OCI-LY7 (cell line): ENCODE results near the gene ELOVL4.

Experiments
- EZH2phosphoT487 ChIP-seq: fragments of 200-600 bp; sonication (generic); IDR thresholded peaks from 2 replicates; pipeline ENCODE4 v1.6.1; 2018; ENCODE audit warnings: low read depth, borderline replicate concordance, mild to moderate bottlenecking, mixed run types, antibody characterized with exemption, low read length, moderate library complexity, mixed read lengths
- TF ChIP-seq, protein P1 (sequence below): fragments of 200-600 bp; sonication (generic); conservative IDR thresholded peaks from 2 replicates; pipeline ENCODE4 v1.5.1; 2014; ENCODE audit warnings: mild to moderate bottlenecking, antibody characterized with exemption, low read length, moderate library complexity, mixed read lengths

DNA sequence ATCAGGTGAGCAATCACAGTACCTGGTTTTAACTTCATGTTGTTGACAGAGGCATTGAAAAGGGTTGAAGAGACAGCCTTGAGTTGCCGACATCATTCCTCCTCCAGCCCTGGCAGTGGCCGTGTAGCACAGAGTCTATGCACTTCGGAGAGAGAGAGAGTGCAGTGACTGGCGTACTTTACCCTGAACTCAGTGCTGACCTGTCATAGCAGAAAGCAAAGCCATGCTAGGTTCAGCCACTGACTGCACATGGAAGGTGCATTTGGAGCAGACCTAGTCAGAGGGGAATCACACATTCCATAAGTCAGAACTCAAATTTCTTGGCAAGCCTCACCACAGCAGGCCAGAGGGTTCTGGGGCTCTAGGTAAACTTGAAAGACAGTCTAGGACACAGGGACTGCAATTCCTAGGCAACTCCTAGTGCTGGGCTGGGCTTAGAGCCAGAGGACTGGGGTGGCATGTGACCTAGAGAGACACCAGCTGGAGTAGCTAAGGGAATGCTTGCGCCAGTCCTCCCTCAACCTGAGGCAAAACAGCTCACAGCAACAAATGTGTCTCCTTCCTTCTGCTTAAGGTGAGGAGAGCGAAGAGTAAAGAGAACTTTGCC, 69.1 kb downstream of the ELOVL4 start:
- TF ChIP-seq, protein P1, sequence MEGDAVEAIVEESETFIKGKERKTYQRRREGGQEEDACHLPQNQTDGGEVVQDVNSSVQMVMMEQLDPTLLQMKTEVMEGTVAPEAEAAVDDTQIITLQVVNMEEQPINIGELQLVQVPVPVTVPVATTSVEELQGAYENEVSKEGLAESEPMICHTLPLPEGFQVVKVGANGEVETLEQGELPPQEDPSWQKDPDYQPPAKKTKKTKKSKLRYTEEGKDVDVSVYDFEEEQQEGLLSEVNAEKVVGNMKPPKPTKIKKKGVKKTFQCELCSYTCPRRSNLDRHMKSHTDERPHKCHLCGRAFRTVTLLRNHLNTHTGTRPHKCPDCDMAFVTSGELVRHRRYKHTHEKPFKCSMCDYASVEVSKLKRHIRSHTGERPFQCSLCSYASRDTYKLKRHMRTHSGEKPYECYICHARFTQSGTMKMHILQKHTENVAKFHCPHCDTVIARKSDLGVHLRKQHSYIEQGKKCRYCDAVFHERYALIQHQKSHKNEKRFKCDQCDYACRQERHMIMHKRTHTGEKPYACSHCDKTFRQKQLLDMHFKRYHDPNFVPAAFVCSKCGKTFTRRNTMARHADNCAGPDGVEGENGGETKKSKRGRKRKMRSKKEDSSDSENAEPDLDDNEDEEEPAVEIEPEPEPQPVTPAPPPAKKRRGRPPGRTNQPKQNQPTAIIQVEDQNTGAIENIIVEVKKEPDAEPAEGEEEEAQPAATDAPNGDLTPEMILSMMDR = no peak
- TF ChIP-seq EZH2phosphoT487 = no peak
